Measurements from ENCODE around the gene GRIK4. TPM values are rescaled to one million over a fixed set of nuclear protein-coding genes. Genes with fewer than 3 reads are reported as not detected.
A peak's percentile ranks its signal among the peaks of the same experiment; 100 is the strongest.

The GRIK4 gene
- total and polyA plus RNA-seq, 9 of the 15 experiments (the other 6 are each of a cell fraction or from before 2014, with no cell fraction given), result not detected

- Histone ChIP-seq H3K27me3 (ENCODE audit: control insufficient read depth in 2 of 2, insufficient read depth in 2 of 2, low read length in 2 of 2) (peaks cover 8 to 16% of the 10 kb centered on the region in 2 experiments; a peak in 4 of 5 replicates), H3K9me3 (replicated peaks; ENCODE audit: control insufficient read depth, insufficient read depth, low read depth, low read length) (no peaks in the 10 kb centered on the region), H3K79me2 (ENCODE audit: control insufficient read depth, insufficient read depth, low read length) (no peaks in the 10 kb centered on the region), H3K4me1 (replicated peaks in 1 of 2; ENCODE audit: control insufficient read depth in 2 of 2, insufficient read depth in 2 of 2, low read length in 2 of 2) (no peaks in the 10 kb centered on the region), H3K9me1 (ENCODE audit: control insufficient read depth, insufficient read depth, low read length) (no peaks in the 10 kb centered on the region), H2AFZ (ENCODE audit: low read depth, low read length) (no peak overlapping the region), H4K20me1 (replicated peaks; ENCODE audit: control insufficient read depth, insufficient read depth, low read length) (no peaks in the 10 kb centered on the region), H3K27ac (ENCODE audit: extremely low read depth, low read depth, low read length) (no peak overlapping the region), H3K4me3 (no peak overlapping the region), H3K4me2 (ENCODE audit: insufficient read depth, low read length) (no peak overlapping the region), H3K9ac (ENCODE audit: insufficient read depth in 1 of 2, low read depth in 2 of 2, low read length in 2 of 2) (no peak overlapping the region), H3K36me3 (ENCODE audit: control insufficient read depth, insufficient read depth, low read length) (no peaks in the 10 kb centered on the region)
- intact Hi-C loops (cut with micrococcal nuclease) (no loop called here), in situ Hi-C loops (cut with MboI) (no loop called here)
- FAIRE-seq (no peak), ATAC-seq (no peak), DNase-seq (ENCODE audit: extremely low read depth in 1 of 4, low spot score in 3 of 4) (no peak)
- ChIA-PET POLR2A (no interaction called here), CTCF (ENCODE audit: low intra/inter-chr PET ratio) (no interaction called here)
- WGBS (ENCODE audit: insufficient coverage, low coverage, missing lambda C conversion rate), result 0% methylated on average over 10 of the region's 10 CpGs
- no TSS peak for BruUV-seq (replicated peaks)
- no peak for TF ChIP-seq PTTG1 (tag; IDR thresholded peaks at IDR 0.05; ENCODE audit: low read depth)
These were observed 198.3 kb downstream of the GRIK4 start for GRCh38 chr11:120709808-120710207.

GRCh38 chr11:120710354-120711131 lies 199.0 kb downstream of the GRIK4 start:
- H2AFZ ChIP-seq (ENCODE audit: low read depth, low read length), result no peak overlapping the region
- H3K36me3 ChIP-seq (ENCODE audit: control insufficient read depth, insufficient read depth, low read length), result no peaks in the 10 kb centered on the region
- H3K9me3 ChIP-seq (replicated peaks; ENCODE audit: control insufficient read depth, insufficient read depth, low read depth, low read length), result no peaks in the 10 kb centered on the region
- intact Hi-C loops (cut with micrococcal nuclease) (no loop called here), in situ Hi-C loops (cut with MboI) (no loop called here)
- DNase-seq (ENCODE audit: extremely low read depth in 1 of 4, low spot score in 3 of 4), result no peak
- no peaks in the 10 kb centered on the region for H4K20me1 ChIP-seq (replicated peaks; ENCODE audit: control insufficient read depth, insufficient read depth, low read length)
- H3K4me3 ChIP-seq, result no peak overlapping the region
- no peaks in the 10 kb centered on the region for H3K9me1 ChIP-seq (ENCODE audit: control insufficient read depth, insufficient read depth, low read length)
- no peaks in the 10 kb centered on the region for H3K79me2 ChIP-seq (ENCODE audit: control insufficient read depth, insufficient read depth, low read length)
- CTCF ChIA-PET (ENCODE audit: low intra/inter-chr PET ratio), result no interaction called here
- no peak for ATAC-seq
- TF ChIP-seq RBM15 (IDR thresholded peaks at IDR 0.05; ENCODE audit: insufficient read depth, low read length) (no peak), USF2 (CRISPR knock-in tag; IDR thresholded peaks at IDR 0.05) (peak; percentile 39)
- BruUV-seq (replicated peaks), result no TSS peak
- H3K4me2 ChIP-seq (ENCODE audit: insufficient read depth, low read length), result no peak overlapping the region
- 0% methylated on average over 13 of the region's 13 CpGs for WGBS (ENCODE audit: insufficient coverage, low coverage, missing lambda C conversion rate)
- POLR2A ChIA-PET, result no interaction called here
- no peak for FAIRE-seq
- no peak overlapping the region for H3K27ac ChIP-seq (ENCODE audit: extremely low read depth, low read depth, low read length)
- no peak overlapping the region for H3K9ac ChIP-seq (ENCODE audit: insufficient read depth in 1 of 2, low read depth in 2 of 2, low read length in 2 of 2)
- peaks cover 10 to 20% of the 10 kb centered on the region in 2 experiments; a peak in 4 of 5 replicates for H3K27me3 ChIP-seq (ENCODE audit: control insufficient read depth in 2 of 2, insufficient read depth in 2 of 2, low read length in 2 of 2)
- no peaks in the 10 kb centered on the region for H3K4me1 ChIP-seq (replicated peaks in 1 of 2; ENCODE audit: control insufficient read depth in 2 of 2, insufficient read depth in 2 of 2, low read length in 2 of 2)

All from K562 (cell line).